ENCODE results near the gene NEK8. TPM values are rescaled to one million over a fixed set of nuclear protein-coding genes. Genes with fewer than 3 reads are reported as not detected.

NEK8 gene
- total and polyA plus RNA-seq, 8 donors, result 2.8 to 17.8 (median 3.4) TPM; not detected in 1

- Histone ChIP-seq H3K36me3 (peaks cover 30 to 52% (median 40%) of the 10 kb centered on the region in 4 donors), H3K9me3 (no peaks in the 10 kb centered on the region), H3K27me3 (peaks cover 0 to 5% (median 0%) of the 10 kb centered on the region in 3 donors), H3K4me3 (peak overlapping the region in 1 of 4 donors; percentile 82), H3K27ac (peak overlapping the region; percentile 96 to 99 (median 98)), H3K4me1 (peaks cover 49 to 72% (median 70%) of the 10 kb centered on the region in 4 donors)
- TF ChIP-seq POLR2A (IDR thresholded peaks at IDR 0.05) (no peak), POLR2AphosphoS5 (IDR thresholded peaks at IDR 0.05) (no peak), EP300 (IDR thresholded peaks at IDR 0.05) (no peak)
- TF ChIP-seq, protein P1, sequence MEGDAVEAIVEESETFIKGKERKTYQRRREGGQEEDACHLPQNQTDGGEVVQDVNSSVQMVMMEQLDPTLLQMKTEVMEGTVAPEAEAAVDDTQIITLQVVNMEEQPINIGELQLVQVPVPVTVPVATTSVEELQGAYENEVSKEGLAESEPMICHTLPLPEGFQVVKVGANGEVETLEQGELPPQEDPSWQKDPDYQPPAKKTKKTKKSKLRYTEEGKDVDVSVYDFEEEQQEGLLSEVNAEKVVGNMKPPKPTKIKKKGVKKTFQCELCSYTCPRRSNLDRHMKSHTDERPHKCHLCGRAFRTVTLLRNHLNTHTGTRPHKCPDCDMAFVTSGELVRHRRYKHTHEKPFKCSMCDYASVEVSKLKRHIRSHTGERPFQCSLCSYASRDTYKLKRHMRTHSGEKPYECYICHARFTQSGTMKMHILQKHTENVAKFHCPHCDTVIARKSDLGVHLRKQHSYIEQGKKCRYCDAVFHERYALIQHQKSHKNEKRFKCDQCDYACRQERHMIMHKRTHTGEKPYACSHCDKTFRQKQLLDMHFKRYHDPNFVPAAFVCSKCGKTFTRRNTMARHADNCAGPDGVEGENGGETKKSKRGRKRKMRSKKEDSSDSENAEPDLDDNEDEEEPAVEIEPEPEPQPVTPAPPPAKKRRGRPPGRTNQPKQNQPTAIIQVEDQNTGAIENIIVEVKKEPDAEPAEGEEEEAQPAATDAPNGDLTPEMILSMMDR (IDR thresholded peaks at IDR 0.05), result no peak
- 35 to 63% (median 40%) methylated on average over 10 to 18 of the region's 18 CpGs for WGBS, 5 donors
- DNase-seq, result no peak
- intact Hi-C loops (cut with DNase I; ENCODE audit: low total_unique reads), result no loop called here
Measured at GRCh38 chr17:28748852-28749515, 20.4 kb downstream of the NEK8 start.

DNA sequence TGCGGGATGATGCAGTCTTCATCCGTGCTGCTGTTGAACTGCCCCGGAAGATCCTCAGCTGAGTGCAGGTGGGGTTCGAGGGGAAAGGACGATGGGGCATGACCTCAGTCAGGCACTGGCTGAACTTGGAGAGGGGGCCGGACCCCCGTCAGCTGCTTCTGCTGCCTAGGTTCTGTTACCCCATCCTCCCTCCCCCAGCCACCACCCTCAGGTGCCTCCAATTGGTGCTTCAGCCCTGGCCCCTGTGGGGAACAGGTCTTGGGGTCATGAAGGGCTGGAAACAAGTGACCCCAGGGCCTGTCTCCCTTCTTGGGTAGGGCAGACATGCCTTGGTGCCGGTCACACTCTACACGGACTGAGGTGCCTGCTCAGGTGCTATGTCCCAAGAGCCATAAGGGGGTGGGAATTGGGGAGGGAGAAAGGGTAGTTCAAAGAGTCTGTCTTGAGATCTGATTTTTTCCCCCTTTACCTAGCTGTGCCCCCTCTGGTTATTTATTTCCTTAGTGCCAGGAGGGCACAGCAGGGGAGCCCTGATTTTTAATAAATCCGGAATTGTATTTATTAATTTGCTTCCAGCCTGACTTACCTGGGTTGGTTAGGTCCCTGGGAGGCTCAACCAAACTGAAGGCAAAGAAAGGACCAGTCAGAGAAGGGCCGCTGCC lies 21.1 kb downstream of the NEK8 start:
- no peak for DNase-seq
- no peak for TF ChIP-seq EP300 (IDR thresholded peaks at IDR 0.05)
- no peak for TF ChIP-seq POLR2A (IDR thresholded peaks at IDR 0.05)
- no peak for TF ChIP-seq POLR2AphosphoS5 (IDR thresholded peaks at IDR 0.05)
- TF ChIP-seq, protein P1 (IDR thresholded peaks at IDR 0.05), result no peak
- intact Hi-C loops (cut with DNase I; ENCODE audit: low total_unique reads), result no loop called here
- Histone ChIP-seq H3K9me3 (no peaks in the 10 kb centered on the region), H3K27ac (peak overlapping the region; percentile 96 to 99 (median 98)), H3K27me3 (peaks cover 0 to 5% (median 0%) of the 10 kb centered on the region in 3 donors), H3K4me3 (peak overlapping the region in 1 of 4 donors; percentile 82), H3K4me1 (peaks cover 49 to 66% (median 64%) of the 10 kb centered on the region in 4 donors), H3K36me3 (peaks cover 30 to 52% (median 40%) of the 10 kb centered on the region in 4 donors)
- WGBS, 5 donors, result 32 to 52% (median 41%) methylated on average over 11 of the region's 11 CpGs

DNA sequence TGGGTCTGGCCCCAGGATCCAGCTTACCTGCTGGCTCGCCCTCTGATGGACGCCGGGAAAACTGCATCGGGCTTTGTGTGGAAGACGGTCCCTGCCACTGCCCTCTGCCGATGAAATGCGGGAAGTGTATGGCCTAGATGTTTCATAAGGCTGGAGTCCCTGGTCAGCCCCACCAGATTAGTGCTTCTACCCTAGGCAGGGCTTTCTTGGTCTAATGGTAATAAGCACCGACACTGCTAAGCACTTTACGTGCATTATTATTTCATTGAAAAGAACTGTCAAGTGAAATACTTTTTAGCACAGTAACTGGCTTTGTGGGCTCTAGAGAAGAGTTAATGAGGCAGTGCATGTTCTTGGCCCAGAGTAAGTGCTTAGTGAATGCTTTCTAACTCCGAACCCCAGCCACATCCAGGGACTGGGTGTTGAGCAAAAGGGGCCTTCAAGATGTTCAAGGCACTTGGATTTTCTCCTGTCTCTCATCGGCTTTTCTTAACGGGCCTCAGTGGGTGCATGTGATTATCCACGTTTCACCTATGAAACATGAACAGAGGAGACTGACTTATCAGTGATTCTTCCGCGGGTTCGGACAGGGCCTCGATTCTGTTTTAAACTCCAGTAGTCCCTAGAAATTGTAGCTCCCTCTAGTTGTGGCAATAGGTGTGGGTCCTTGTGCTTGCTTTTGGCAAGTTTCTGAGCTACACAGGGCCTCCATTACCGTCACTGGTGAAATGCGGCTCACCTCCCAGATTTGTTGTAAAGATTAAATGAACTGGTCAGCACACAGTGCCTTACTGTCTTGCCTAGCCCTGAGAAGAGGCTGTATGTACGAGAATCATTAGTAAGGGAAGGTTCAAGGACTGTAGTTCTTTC lies 21.8 kb downstream of the NEK8 start:
- Histone ChIP-seq H3K27me3 (no peaks in the 10 kb centered on the region), H3K4me3 (peak overlapping the region in 1 of 4 donors; percentile 11), H3K9me3 (no peaks in the 10 kb centered on the region), H3K4me1 (peaks cover 45 to 58% (median 57%) of the 10 kb centered on the region in 4 donors), H3K36me3 (peaks cover 30 to 52% (median 40%) of the 10 kb centered on the region in 4 donors), H3K27ac (peak overlapping the region; percentile 20 to 99 (median 97))
- 21 to 29% (median 26%) methylated on average over 17 to 20 of the region's 20 CpGs for WGBS, 5 donors
- intact Hi-C loops (cut with DNase I; ENCODE audit: low total_unique reads), result no loop called here
- TF ChIP-seq, protein P1 (IDR thresholded peaks at IDR 0.05), result peak in 6 of 7 experiments; percentile 22 to 100 (median 100)
- TF ChIP-seq POLR2AphosphoS5 (IDR thresholded peaks at IDR 0.05), result peak in 2 of 3 donors; percentile 78 to 95
- no peak for TF ChIP-seq POLR2A (IDR thresholded peaks at IDR 0.05)
- no peak for TF ChIP-seq EP300 (IDR thresholded peaks at IDR 0.05)
- peak; percentile 97 for DNase-seq
